ENCODE results near the gene ATP4B. TPM values are rescaled to one million over a fixed set of nuclear protein-coding genes. Genes with fewer than 3 reads are reported as not detected.
"Not testable (repeated sequence)": the region's sequence is repeated elsewhere in the genome, so short reads cannot be mapped to it uniquely, and the experiment has no call there.

ATP4B gene
- total RNA-seq, 4 donors from 2014 or later, result not detected

- H3K36me3 ChIP-seq, result peaks cover 0 to 63% (median 0%) of the 10 kb centered on the region in 3 donors
- no peak for TF ChIP-seq EP300 (IDR thresholded peaks at IDR 0.05)
- no peak for TF ChIP-seq CTCF (IDR thresholded peaks at IDR 0.05)
- TF ChIP-seq POLR2A (IDR thresholded peaks at IDR 0.05), result no peak
- H3K4me3 ChIP-seq, result no peak overlapping the region
- no peaks in the 10 kb centered on the region for H3K27me3 ChIP-seq
- H3K27ac ChIP-seq, result no peak overlapping the region
- DNase-seq (ENCODE audit: low spot score in 2 of 2), result no peak
- WGBS, 2 donors, result 87% methylated on average over 25 to 28 of the region's 30 CpGs
- H3K4me1 ChIP-seq, result peaks cover 0 to 6% (median 0%) of the 10 kb centered on the region in 4 donors
- H3K9me3 ChIP-seq, result no peaks in the 10 kb centered on the region
These were observed 29.4 kb downstream of the ATP4B start for GRCh38 chr13:113628291-113629270.

GRCh38 chr13:113627136-113627535, 30.9 kb downstream of the ATP4B start:
- DNase-seq (ENCODE audit: low spot score in 2 of 2), result no peak
- no peaks in the 10 kb centered on the region for H3K9me3 ChIP-seq

GRCh38 chr13:113625965-113626721, 31.9 kb downstream of the ATP4B start:
- Histone ChIP-seq H3K27me3 (no peaks in the 10 kb centered on the region), H3K4me3 (no peak overlapping the region), H3K4me1 (peaks cover 0 to 6% (median 0%) of the 10 kb centered on the region in 4 donors), H3K27ac (no peak overlapping the region), H3K9me3 (no peaks in the 10 kb centered on the region), H3K36me3 (peaks cover 0 to 58% (median 0%) of the 10 kb centered on the region in 3 donors)
- 69 to 71% methylated on average over 24 of the region's 24 CpGs for WGBS, 2 donors
- TF ChIP-seq EP300 (IDR thresholded peaks at IDR 0.05) (no peak), CTCF (IDR thresholded peaks at IDR 0.05) (no peak), POLR2A (IDR thresholded peaks at IDR 0.05) (no peak)
- no peak for DNase-seq (ENCODE audit: low spot score in 2 of 2)

More at GRCh38 chr13:113627136-113627535, 30.9 kb downstream of the ATP4B start:
- Histone ChIP-seq H3K36me3 (peaks cover 0 to 64% (median 0%) of the 10 kb centered on the region in 3 donors), H3K4me1 (peaks cover 0 to 6% (median 0%) of the 10 kb centered on the region in 4 donors), H3K27me3 (no peaks in the 10 kb centered on the region), H3K4me3 (no peak overlapping the region), H3K27ac (no peak overlapping the region)
- whole genome bisulfite sequencing, 2 donors, result 78 to 82% methylated on average over 16 of the region's 16 CpGs
- TF ChIP-seq CTCF (IDR thresholded peaks at IDR 0.05), result no peak
- no peak for TF ChIP-seq POLR2A (IDR thresholded peaks at IDR 0.05)

- 85 to 90% methylated on average over 14 of the region's 14 CpGs for WGBS, 2 donors
- peaks cover 0 to 47% (median 0%) of the 10 kb centered on the region in 3 donors for H3K36me3 ChIP-seq
- not testable (repeated sequence) for H3K27me3 ChIP-seq; H3K4me3 ChIP-seq; DNase-seq (ENCODE audit: low spot score in 2 of 2); H3K27ac ChIP-seq; H3K4me1 ChIP-seq; H3K9me3 ChIP-seq
These were observed 33.2 kb downstream of the ATP4B start for GRCh38 chr13:113624640-113625304.

GRCh38 chr13:113624235-113624587, 33.8 kb downstream of the ATP4B start:
- WGBS, 2 donors, result 91 to 92% methylated on average over 9 of the region's 9 CpGs
- no peaks in the 10 kb centered on the region for H3K27me3 ChIP-seq
- DNase-seq (ENCODE audit: low spot score in 2 of 2), result no peak
- H3K4me3 ChIP-seq, result no peak overlapping the region
- H3K27ac ChIP-seq, result no peak overlapping the region
- H3K9me3 ChIP-seq, result no peaks in the 10 kb centered on the region
- peaks cover 0 to 6% (median 0%) of the 10 kb centered on the region in 4 donors for H3K4me1 ChIP-seq
- TF ChIP-seq POLR2A (IDR thresholded peaks at IDR 0.05) (no peak), CTCF (IDR thresholded peaks at IDR 0.05) (no peak), EP300 (IDR thresholded peaks at IDR 0.05) (no peak)
- H3K36me3 ChIP-seq, result peaks cover 0 to 46% (median 0%) of the 10 kb centered on the region in 3 donors
